Measurements from ENCODE around the gene CACNA1B. TPM values are rescaled to one million over a fixed set of nuclear protein-coding genes. Genes with fewer than 3 reads are reported as not detected.

The CACNA1B gene
- total and polyA plus RNA-seq, 2 donors (not counting 1 experiment from before 2014, with no cell fraction given): 0.01 to 0.17 TPM

DNA sequence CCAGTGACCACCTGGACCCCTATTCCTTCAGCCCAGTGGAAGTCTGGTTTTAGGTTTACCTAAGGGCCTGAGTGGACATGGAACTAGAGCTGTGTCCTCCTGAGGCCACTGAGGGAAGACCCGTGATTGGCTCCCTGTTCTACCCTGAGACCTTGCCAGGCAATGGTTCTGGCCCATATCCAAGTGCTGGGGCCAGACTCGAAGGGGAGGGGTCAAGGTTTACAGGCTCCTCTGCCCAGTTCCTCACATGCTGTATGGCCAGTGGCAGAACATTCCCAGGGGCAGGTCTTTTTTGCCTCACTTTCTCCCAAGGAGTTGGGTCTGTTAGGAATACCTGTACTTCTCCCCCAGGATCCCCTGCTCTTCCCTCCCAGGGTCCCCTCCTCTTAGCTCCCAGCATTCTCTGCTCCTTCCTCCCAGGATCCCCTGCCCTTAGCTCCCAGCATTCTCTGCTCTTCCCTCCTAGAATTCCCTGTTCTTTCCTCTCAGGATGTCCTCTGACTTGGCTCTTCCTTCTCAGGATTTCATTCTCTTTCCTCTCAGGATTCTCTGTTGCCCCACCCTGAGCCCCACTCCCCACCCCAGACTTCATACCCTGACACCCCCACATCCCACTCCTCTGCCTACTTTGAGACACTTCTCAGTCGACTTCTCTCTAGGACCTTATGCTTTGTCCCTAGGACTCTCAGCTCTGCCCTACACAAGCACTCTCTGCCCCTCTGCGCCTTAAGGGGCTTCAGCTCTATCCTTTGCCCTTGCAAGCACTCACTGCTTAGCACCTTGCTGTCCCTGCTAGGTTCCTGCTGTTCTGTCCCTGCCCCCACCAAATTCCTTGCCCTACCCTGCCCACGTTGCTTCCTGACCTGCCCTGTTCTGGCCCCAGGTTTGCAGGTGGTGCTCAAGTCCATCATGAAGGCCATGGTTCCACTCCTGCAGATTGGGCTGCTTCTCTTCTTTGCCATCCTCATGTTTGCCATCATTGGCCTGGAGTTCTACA lies 36.5 kb downstream of the CACNA1B start:
- Histone ChIP-seq H3K9ac (ENCODE audit: insufficient read depth, low read length) (no peak overlapping the region), H3K9me3 (ENCODE audit: control insufficient read depth, insufficient read depth, low read depth, low read length) (no peaks in the 10 kb centered on the region)

GRCh38 chr9:137916540-137916939 lies 39.0 kb downstream of the CACNA1B start:
- TF ChIP-seq EZH2 (IDR thresholded peaks at IDR 0.05; ENCODE audit: low read length, missing control alignments): no peak
- TF ChIP-seq, protein P1, sequence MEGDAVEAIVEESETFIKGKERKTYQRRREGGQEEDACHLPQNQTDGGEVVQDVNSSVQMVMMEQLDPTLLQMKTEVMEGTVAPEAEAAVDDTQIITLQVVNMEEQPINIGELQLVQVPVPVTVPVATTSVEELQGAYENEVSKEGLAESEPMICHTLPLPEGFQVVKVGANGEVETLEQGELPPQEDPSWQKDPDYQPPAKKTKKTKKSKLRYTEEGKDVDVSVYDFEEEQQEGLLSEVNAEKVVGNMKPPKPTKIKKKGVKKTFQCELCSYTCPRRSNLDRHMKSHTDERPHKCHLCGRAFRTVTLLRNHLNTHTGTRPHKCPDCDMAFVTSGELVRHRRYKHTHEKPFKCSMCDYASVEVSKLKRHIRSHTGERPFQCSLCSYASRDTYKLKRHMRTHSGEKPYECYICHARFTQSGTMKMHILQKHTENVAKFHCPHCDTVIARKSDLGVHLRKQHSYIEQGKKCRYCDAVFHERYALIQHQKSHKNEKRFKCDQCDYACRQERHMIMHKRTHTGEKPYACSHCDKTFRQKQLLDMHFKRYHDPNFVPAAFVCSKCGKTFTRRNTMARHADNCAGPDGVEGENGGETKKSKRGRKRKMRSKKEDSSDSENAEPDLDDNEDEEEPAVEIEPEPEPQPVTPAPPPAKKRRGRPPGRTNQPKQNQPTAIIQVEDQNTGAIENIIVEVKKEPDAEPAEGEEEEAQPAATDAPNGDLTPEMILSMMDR (conservative IDR thresholded peaks at IDR 0.05 in 1 of 2, IDR thresholded peaks at IDR 0.05 in 1 of 2; ENCODE audit: low read depth in 1 of 2, low read length in 2 of 2): no peak
- no peaks in the 10 kb centered on the region for H3K36me3 ChIP-seq (ENCODE audit: control insufficient read depth, insufficient read depth, low read length)
- no peaks in the 10 kb centered on the region for H4K20me1 ChIP-seq (ENCODE audit: control insufficient read depth, extremely low read depth, insufficient read depth, low read length)
- no peak overlapping the region for H3K9ac ChIP-seq (ENCODE audit: insufficient read depth, low read length)
- no peaks in the 10 kb centered on the region for H3K4me1 ChIP-seq (ENCODE audit: control insufficient read depth, extremely low read depth, insufficient read depth, low read length)
- no peak for DNase-seq (ENCODE audit: low read depth in 2 of 2)
- no peaks in the 10 kb centered on the region for H3K27me3 ChIP-seq (ENCODE audit: control insufficient read depth, insufficient read depth, low read length)
- no peak overlapping the region for H3K4me3 ChIP-seq (replicated peaks in 1 of 4; ENCODE audit: control extremely low read depth in 1 of 4, insufficient read depth in 1 of 4, low read depth in 3 of 4, low read length in 4 of 4)
- no peaks in the 10 kb centered on the region for H3K9me3 ChIP-seq (ENCODE audit: control insufficient read depth, insufficient read depth, low read depth, low read length)
- H3K27ac ChIP-seq (ENCODE audit: insufficient read depth, low read length): no peak overlapping the region
- no peaks in the 10 kb centered on the region for H3K79me2 ChIP-seq (ENCODE audit: control insufficient read depth, insufficient read depth, low read length)
- H3K4me2 ChIP-seq (ENCODE audit: extremely low read depth, insufficient read depth, low read length): no peak overlapping the region
- H2AFZ ChIP-seq (ENCODE audit: low read length): no peak overlapping the region

More for the DNA sequence above, 36.5 kb downstream of the CACNA1B start:
- H3K4me3 ChIP-seq (replicated peaks in 1 of 4; ENCODE audit: control extremely low read depth in 1 of 4, insufficient read depth in 1 of 4, low read depth in 3 of 4, low read length in 4 of 4): no peak overlapping the region
- no peak overlapping the region for H2AFZ ChIP-seq (ENCODE audit: low read length)
- H3K4me1 ChIP-seq (ENCODE audit: control insufficient read depth, extremely low read depth, insufficient read depth, low read length): no peaks in the 10 kb centered on the region
- H3K27me3 ChIP-seq (ENCODE audit: control insufficient read depth, insufficient read depth, low read length): no peaks in the 10 kb centered on the region
- no peaks in the 10 kb centered on the region for H4K20me1 ChIP-seq (ENCODE audit: control insufficient read depth, extremely low read depth, insufficient read depth, low read length)
- no peak overlapping the region for H3K4me2 ChIP-seq (ENCODE audit: extremely low read depth, insufficient read depth, low read length)
- no peak overlapping the region for H3K27ac ChIP-seq (ENCODE audit: insufficient read depth, low read length)
- no peak for TF ChIP-seq EZH2 (IDR thresholded peaks at IDR 0.05; ENCODE audit: low read length, missing control alignments)
- TF ChIP-seq, protein P1 (conservative IDR thresholded peaks at IDR 0.05 in 1 of 2, IDR thresholded peaks at IDR 0.05 in 1 of 2; ENCODE audit: low read depth in 1 of 2, low read length in 2 of 2): no peak
- H3K79me2 ChIP-seq (ENCODE audit: control insufficient read depth, insufficient read depth, low read length): no peaks in the 10 kb centered on the region
- H3K36me3 ChIP-seq (ENCODE audit: control insufficient read depth, insufficient read depth, low read length): no peaks in the 10 kb centered on the region
- DNase-seq (ENCODE audit: low read depth in 2 of 2): no peak

- Histone ChIP-seq H3K27ac (ENCODE audit: insufficient read depth, low read length) (no peak overlapping the region), H2AFZ (ENCODE audit: low read length) (no peak overlapping the region), H3K4me1 (ENCODE audit: control insufficient read depth, extremely low read depth, insufficient read depth, low read length) (no peaks in the 10 kb centered on the region), H3K27me3 (ENCODE audit: control insufficient read depth, insufficient read depth, low read length) (no peaks in the 10 kb centered on the region), H3K4me2 (ENCODE audit: extremely low read depth, insufficient read depth, low read length) (no peak overlapping the region), H3K36me3 (ENCODE audit: control insufficient read depth, insufficient read depth, low read length) (no peaks in the 10 kb centered on the region), H3K9me3 (ENCODE audit: control insufficient read depth, insufficient read depth, low read depth, low read length) (no peaks in the 10 kb centered on the region), H3K79me2 (ENCODE audit: control insufficient read depth, insufficient read depth, low read length) (no peaks in the 10 kb centered on the region), H3K4me3 (replicated peaks in 1 of 4; ENCODE audit: control extremely low read depth in 1 of 4, insufficient read depth in 1 of 4, low read depth in 3 of 4, low read length in 4 of 4) (no peak overlapping the region), H3K9ac (ENCODE audit: insufficient read depth, low read length) (no peak overlapping the region), H4K20me1 (ENCODE audit: control insufficient read depth, extremely low read depth, insufficient read depth, low read length) (no peaks in the 10 kb centered on the region)
- no peak for DNase-seq (ENCODE audit: low read depth in 2 of 2)
- no peak for TF ChIP-seq EZH2 (IDR thresholded peaks at IDR 0.05; ENCODE audit: low read length, missing control alignments)
- TF ChIP-seq, protein P1 (conservative IDR thresholded peaks at IDR 0.05 in 1 of 2, IDR thresholded peaks at IDR 0.05 in 1 of 2; ENCODE audit: low read depth in 1 of 2, low read length in 2 of 2): no peak
Observed at GRCh38 chr9:137917116-137917515, 39.5 kb downstream of the CACNA1B start.

Data from fibroblast of lung (primary cell).